Measurements from ENCODE around the gene ADORA3. TPM values are rescaled to one million over a fixed set of nuclear protein-coding genes. Genes with fewer than 3 reads are reported as not detected.

ADORA3 gene
- total RNA-seq, 2 experiments from 2014 or later: 0.20 TPM; not detected in 1

- Mint-ChIP-seq H3K27me3 (peaks cover under 1% of the 10 kb centered on the region), H3K4me3 (no peak overlapping the region)
- POLR2A ChIA-PET: interaction anchor here (2.7 kb wide), 1 partner anchor 9 kb away, joined by 12 read pairs; no protein-coding TSS in a partner anchor
Observed at GRCh38 chr1:111499026-111499785, 4.2 kb downstream of the ADORA3 start.

DNA sequence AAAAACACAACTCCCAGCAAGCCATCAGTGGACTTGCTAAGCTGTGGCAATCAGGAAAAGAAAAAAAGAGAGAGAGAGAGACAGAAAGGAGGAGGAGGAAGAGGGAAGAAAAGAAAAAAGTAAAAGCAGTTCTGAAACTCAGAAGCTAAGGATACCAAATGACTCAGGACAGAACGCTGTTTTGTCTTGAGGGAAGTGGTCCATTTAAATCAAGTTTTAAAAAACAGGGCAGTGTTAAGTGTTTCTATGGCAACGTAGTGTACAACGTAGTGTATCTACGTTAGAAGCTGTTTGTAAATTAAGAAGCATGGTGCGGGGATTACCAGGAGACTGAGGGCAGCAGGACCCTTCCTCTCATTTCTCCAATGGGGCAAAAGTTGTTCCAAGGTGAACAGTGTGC, 5.8 kb downstream of the ADORA3 start:
- ATAC-seq (ENCODE audit: low read depth) (no peak), DNase-seq (no peak)
- Mint-ChIP-seq H3K4me3 (no peak overlapping the region), H3K27me3 (peaks cover 2% of the 10 kb centered on the region), H3K36me3 (peaks cover 35% of the 10 kb centered on the region), H3K4me1 (peaks cover 21% of the 10 kb centered on the region), H3K9me3 (peaks cover 38% of the 10 kb centered on the region), H3K27ac (no peak overlapping the region)
- POLR2A ChIA-PET: interaction anchor here (2.7 kb wide), 1 partner anchor 10 kb away, joined by 12 read pairs; no protein-coding TSS in a partner anchor

More at GRCh38 chr1:111499026-111499785, 4.2 kb downstream of the ADORA3 start:
- Mint-ChIP-seq H3K4me1 (peaks cover 29% of the 10 kb centered on the region), H3K9me3 (peaks cover 35% of the 10 kb centered on the region), H3K36me3 (peaks cover 31% of the 10 kb centered on the region), H3K27ac (no peak overlapping the region)
- ATAC-seq (ENCODE audit: low read depth) (no peak), DNase-seq (no peak)

GRCh38 chr1:111496398-111496797, 7.0 kb downstream of the ADORA3 start:
- no peak for DNase-seq
- no peak overlapping the region for H3K27ac Mint-ChIP-seq
- ATAC-seq (ENCODE audit: low read depth): no peak
- POLR2A ChIA-PET: no interaction called here
- H3K4me1 Mint-ChIP-seq: peaks cover 21% of the 10 kb centered on the region
- peaks cover 40% of the 10 kb centered on the region for H3K9me3 Mint-ChIP-seq
- H3K36me3 Mint-ChIP-seq: peaks cover 35% of the 10 kb centered on the region
- peaks cover 2% of the 10 kb centered on the region for H3K27me3 Mint-ChIP-seq
- H3K4me3 Mint-ChIP-seq: no peak overlapping the region

DNA sequence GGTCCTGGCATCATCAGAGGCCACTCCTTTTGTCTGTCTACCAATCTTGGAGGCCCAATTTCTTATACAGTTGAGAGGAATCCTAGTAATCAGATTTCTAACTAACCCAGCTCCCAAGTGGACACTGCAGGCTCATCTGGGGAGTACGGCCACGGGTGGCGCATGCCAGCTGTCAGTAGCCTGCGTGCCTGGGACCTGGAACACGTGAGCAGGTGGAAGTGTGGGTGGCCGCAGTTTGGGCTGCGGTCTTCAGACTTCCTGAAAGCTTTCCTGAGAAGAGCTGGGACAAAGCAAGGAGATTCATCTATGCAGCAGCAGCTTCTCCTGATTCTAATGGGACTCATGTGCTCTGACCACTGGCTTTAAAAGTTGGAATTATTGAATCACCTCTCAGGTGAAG, 12.4 kb downstream of the ADORA3 start:
- no peak overlapping the region for H3K4me3 Mint-ChIP-seq

DNA sequence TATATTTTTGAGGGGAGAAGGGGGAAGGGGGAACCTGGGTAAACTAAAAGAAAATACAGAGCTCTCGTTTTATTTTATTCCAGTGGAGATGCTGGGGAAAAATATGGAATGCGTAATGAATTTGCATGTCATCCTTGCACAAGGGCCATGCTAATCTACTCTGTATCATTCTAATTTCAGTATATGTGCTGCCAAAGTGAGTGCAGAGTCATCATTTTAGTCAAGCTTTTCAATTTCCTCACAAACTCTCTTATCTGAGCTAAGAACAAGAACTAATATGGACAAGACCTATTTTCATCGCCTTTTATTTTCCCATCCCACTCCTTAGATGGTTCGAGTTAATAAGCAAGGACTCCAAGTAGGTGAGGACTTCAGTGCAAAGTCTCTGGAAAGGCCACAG, 13.2 kb downstream of the ADORA3 start:
- H3K36me3 Mint-ChIP-seq: peaks cover 15% of the 10 kb centered on the region
- ATAC-seq (ENCODE audit: low read depth) (no peak), DNase-seq (no peak)
- POLR2A ChIA-PET: interaction anchor here (1.1 kb wide), 2 partner anchors 13 to 18 kb away, joined by 3 to 4 read pairs; partner anchors contain the start of genes ADORA3 and TMIGD3
- peaks cover 2% of the 10 kb centered on the region for H3K27me3 Mint-ChIP-seq
- H3K9me3 Mint-ChIP-seq: peaks cover 14% of the 10 kb centered on the region
- H3K27ac Mint-ChIP-seq: no peak overlapping the region
- no peaks in the 10 kb centered on the region for H3K4me1 Mint-ChIP-seq
- no peak overlapping the region for H3K4me3 Mint-ChIP-seq

More for the DNA sequence above, 12.4 kb downstream of the ADORA3 start:
- H3K27me3 Mint-ChIP-seq: peaks cover 2% of the 10 kb centered on the region
- H3K27ac Mint-ChIP-seq: no peak overlapping the region
- no peak for ATAC-seq (ENCODE audit: low read depth)
- no peaks in the 10 kb centered on the region for H3K4me1 Mint-ChIP-seq
- POLR2A ChIA-PET: interaction anchor here (1.1 kb wide), 1 partner anchor 12 kb away, joined by 3 read pairs; the partner anchor contains the start of genes ADORA3 and TMIGD3
- no peak for DNase-seq
- peaks cover 19% of the 10 kb centered on the region for H3K36me3 Mint-ChIP-seq
- H3K9me3 Mint-ChIP-seq: peaks cover 18% of the 10 kb centered on the region

- Mint-ChIP-seq H3K27me3 (peaks cover 2% of the 10 kb centered on the region), H3K4me1 (peaks cover 1% of the 10 kb centered on the region), H3K36me3 (peaks cover 9% of the 10 kb centered on the region), H3K4me3 (no peak overlapping the region), H3K27ac (no peak overlapping the region), H3K9me3 (peaks cover 8% of the 10 kb centered on the region)
- POLR2A ChIA-PET: interaction anchor here (1.1 kb wide), 1 partner anchor 18 kb away, joined by 4 read pairs; no protein-coding TSS in a partner anchor
- no peak for ATAC-seq (ENCODE audit: low read depth)
- no peak for DNase-seq
Observed at GRCh38 chr1:111489604-111490003, 13.8 kb downstream of the ADORA3 start.

DNA sequence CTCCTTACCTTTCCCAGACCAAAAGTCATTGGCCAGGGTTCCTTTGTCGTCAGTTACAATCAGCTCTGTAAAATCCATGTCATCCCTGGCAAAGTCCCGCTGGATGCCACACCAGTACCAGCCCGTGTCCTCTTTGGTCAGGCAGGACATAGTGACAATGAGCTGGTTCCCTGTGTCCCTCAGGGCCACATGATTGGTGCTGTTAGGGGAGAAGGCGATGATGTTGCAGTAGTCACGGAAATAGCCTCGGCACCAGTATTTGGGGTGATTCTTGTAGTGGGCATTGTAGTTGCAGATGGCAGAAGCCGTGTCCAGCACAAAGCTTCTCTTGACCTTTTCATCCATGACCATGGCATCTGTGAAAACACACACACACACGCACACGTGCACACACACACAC, 14.8 kb downstream of the ADORA3 start:
- Mint-ChIP-seq H3K4me1 (peaks cover 1% of the 10 kb centered on the region), H3K36me3 (no peaks in the 10 kb centered on the region), H3K4me3 (no peak overlapping the region), H3K27ac (no peak overlapping the region), H3K27me3 (peaks cover 2% of the 10 kb centered on the region), H3K9me3 (peaks cover 4% of the 10 kb centered on the region)
- DNase-seq: no peak
- POLR2A ChIA-PET: no interaction called here
- ATAC-seq (ENCODE audit: low read depth): no peak

DNA sequence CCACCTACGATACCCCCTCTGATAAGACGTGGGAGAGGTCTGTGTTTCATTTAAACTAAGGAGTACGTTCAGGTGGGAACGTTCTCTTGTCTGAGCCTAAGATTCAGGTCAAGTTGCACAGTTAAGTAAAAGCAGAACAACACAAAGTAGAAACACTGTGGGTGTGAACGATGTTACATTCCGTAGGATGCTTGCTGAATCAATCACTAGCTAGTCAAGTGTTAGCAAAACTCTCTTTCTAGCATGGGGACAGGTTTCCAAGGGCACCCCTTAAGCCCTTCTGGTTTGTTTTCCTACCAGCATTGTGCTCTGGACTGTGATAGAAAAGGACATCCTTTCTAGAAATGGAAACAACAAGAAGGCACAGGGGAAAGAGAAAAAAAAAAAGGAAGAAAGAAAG, 16.3 kb downstream of the ADORA3 start:
- Mint-ChIP-seq H3K9me3 (peaks cover 2% of the 10 kb centered on the region), H3K27me3 (peaks cover 2% of the 10 kb centered on the region), H3K27ac (no peak overlapping the region), H3K4me1 (peaks cover 6% of the 10 kb centered on the region), H3K4me3 (no peak overlapping the region), H3K36me3 (no peaks in the 10 kb centered on the region)
- no peak for ATAC-seq (ENCODE audit: low read depth)
- DNase-seq: no peak
- POLR2A ChIA-PET: no interaction called here

DNA sequence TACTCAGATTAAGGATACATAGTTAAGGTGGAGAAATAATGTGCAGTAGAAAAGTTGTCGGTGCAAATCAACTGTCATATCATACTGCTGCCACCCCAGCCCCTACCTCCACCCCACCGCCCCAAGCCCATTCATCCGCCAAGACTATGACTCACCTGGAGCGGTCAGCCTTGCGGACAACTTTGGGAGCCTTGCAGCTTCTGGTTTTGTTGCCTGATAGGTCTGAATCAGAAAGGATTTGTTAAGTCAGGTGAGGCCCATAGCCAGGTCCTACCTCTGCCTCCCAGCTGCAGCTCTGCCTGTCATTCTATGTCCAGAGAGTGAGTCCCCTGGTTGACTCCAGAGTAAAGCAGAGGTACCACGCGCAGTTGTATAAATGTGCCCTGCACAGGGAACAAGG, 17.0 kb downstream of the ADORA3 start:
- Mint-ChIP-seq H3K36me3 (no peaks in the 10 kb centered on the region), H3K4me3 (no peak overlapping the region), H3K9me3 (peaks cover under 1% of the 10 kb centered on the region), H3K27me3 (peaks cover 2% of the 10 kb centered on the region), H3K4me1 (peaks cover 9% of the 10 kb centered on the region), H3K27ac (no peak overlapping the region)
- no peak for DNase-seq
- POLR2A ChIA-PET: no interaction called here
- no peak for ATAC-seq (ENCODE audit: low read depth)

- Mint-ChIP-seq H3K27ac (no peak overlapping the region), H3K4me3 (no peak overlapping the region), H3K27me3 (peaks cover 3% of the 10 kb centered on the region), H3K4me1 (peaks cover 16% of the 10 kb centered on the region), H3K9me3 (no peaks in the 10 kb centered on the region), H3K36me3 (no peaks in the 10 kb centered on the region)
- DNase-seq (no peak), ATAC-seq (ENCODE audit: low read depth) (no peak)
- POLR2A ChIA-PET: no interaction called here
Observed at GRCh38 chr1:111484391-111485026, 18.9 kb downstream of the ADORA3 start.

DNA sequence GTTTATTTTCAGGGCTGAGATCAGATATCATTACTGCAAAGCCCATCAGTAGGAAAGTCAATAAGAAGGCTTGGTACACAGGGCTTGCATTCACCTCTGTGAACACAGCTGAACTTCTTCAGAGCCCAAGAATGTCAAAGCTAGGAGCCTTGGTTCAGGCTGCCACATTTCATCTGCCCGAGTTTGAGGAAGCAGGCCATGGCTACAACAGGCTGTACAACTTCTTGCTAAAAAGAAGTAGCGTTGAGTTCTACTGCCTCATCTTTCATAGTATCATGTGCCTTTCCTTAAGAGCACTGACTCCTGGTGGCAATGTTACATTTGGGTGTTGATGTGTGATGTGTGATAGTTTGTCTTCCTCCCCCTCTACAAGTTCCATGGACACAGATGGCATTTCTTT, 19.6 kb downstream of the ADORA3 start:
- H3K27me3 Mint-ChIP-seq: peaks cover 5% of the 10 kb centered on the region
- peaks cover 16% of the 10 kb centered on the region for H3K4me1 Mint-ChIP-seq
- peaks cover under 1% of the 10 kb centered on the region for H3K36me3 Mint-ChIP-seq
- no peak for DNase-seq
- H3K27ac Mint-ChIP-seq: no peak overlapping the region
- H3K4me3 Mint-ChIP-seq: no peak overlapping the region
- POLR2A ChIA-PET: no interaction called here
- no peaks in the 10 kb centered on the region for H3K9me3 Mint-ChIP-seq
- no peak for ATAC-seq (ENCODE audit: low read depth)

- peaks cover 5% of the 10 kb centered on the region for H3K27me3 Mint-ChIP-seq
- H3K4me1 Mint-ChIP-seq: peaks cover 20% of the 10 kb centered on the region
- POLR2A ChIA-PET: no interaction called here
- no peak overlapping the region for H3K27ac Mint-ChIP-seq
- H3K9me3 Mint-ChIP-seq: no peaks in the 10 kb centered on the region
- H3K4me3 Mint-ChIP-seq: no peak overlapping the region
- DNase-seq: no peak
- H3K36me3 Mint-ChIP-seq: peaks cover 7% of the 10 kb centered on the region
- no peak for ATAC-seq (ENCODE audit: low read depth)
Observed at GRCh38 chr1:111483166-111483565, 20.3 kb downstream of the ADORA3 start.

GRCh38 chr1:111481387-111482221, 21.8 kb downstream of the ADORA3 start:
- peaks cover 17% of the 10 kb centered on the region for H3K36me3 Mint-ChIP-seq
- H3K4me1 Mint-ChIP-seq: peaks cover 34% of the 10 kb centered on the region
- DNase-seq (peak; percentile 71), ATAC-seq (ENCODE audit: low read depth) (peak; percentile 64)
- no peak overlapping the region for H3K27ac Mint-ChIP-seq
- H3K9me3 Mint-ChIP-seq: no peaks in the 10 kb centered on the region
- POLR2A ChIA-PET: interaction anchor here (0.8 to 4.0 kb wide), 5 partner anchors 11 to 266 kb away, joined by 3 to 17 read pairs (median 6); no protein-coding TSS in a partner anchor
- H3K4me3 Mint-ChIP-seq: no peak overlapping the region
- H3K27me3 Mint-ChIP-seq: peaks cover 5% of the 10 kb centered on the region

All from activated naive CD8-positive, alpha-beta T cell treated with anti-CD3 and anti-CD28 coated beads, Interleukin-2, amount 10 ng/mL, durations not matched to agents 7 days and 5 days (primary cell).